ENCODE measurements around the gene PUSL1. TPM values are rescaled to one million over a fixed set of nuclear protein-coding genes. Genes with fewer than 3 reads are reported as not detected.

Gene PUSL1
- total RNA-seq, 1 donor from 2014 or later, result 23.1 TPM

Other genes with a start within 250 kb of the PUSL1 start
- gene RNF223, start 234.3 kb upstream of the PUSL1 start, total RNA-seq, result not detected in 2 replicates
- gene C1orf159, start 192.5 kb upstream of the PUSL1 start, total RNA-seq, result 16.3 and 16.8 TPM in 2 replicates
- 0.30 and 0.89 TPM in 2 replicates for gene TTLL10, start 134.7 kb upstream of the PUSL1 start, total RNA-seq
- 26.8 and 29.8 TPM in 2 replicates for gene TNFRSF18, start 102.0 kb upstream of the PUSL1 start, total RNA-seq
- 46.0 and 47.8 TPM in 2 replicates for gene TNFRSF4, start 94.4 kb upstream of the PUSL1 start, total RNA-seq
- gene SDF4, start 76.6 kb upstream of the PUSL1 start, total RNA-seq, result 111 and 112 TPM in 2 replicates
- 27.1 and 27.5 TPM in 2 replicates for gene B3GALT6, start 76.4 kb upstream of the PUSL1 start, total RNA-seq
- 2.9 and 3.2 TPM in 2 replicates for gene C1QTNF12, start 61.9 kb upstream of the PUSL1 start, total RNA-seq
- 76.0 and 80.4 TPM in 2 replicates for gene UBE2J2, start 34.7 kb upstream of the PUSL1 start, total RNA-seq
- 3.6 and 4.6 TPM in 2 replicates for gene SCNN1D, start 28.2 kb upstream of the PUSL1 start, total RNA-seq
- 66.6 and 67.7 TPM in 2 replicates for gene ACAP3, start 667 bp upstream of the PUSL1 start, total RNA-seq
- 115 and 116 TPM in 2 replicates for gene INTS11, start 16.1 kb downstream of the PUSL1 start, total RNA-seq
- 20.0 and 20.7 TPM in 2 replicates for gene CPTP, start 16.2 kb downstream of the PUSL1 start, total RNA-seq
- 1.0 and 1.2 TPM in 2 replicates for gene TAS1R3, start 22.7 kb downstream of the PUSL1 start, total RNA-seq
- gene DVL1, start 40.8 kb downstream of the PUSL1 start, total RNA-seq, result 31.5 and 35.4 TPM in 2 replicates
- gene MXRA8, start 50.0 kb downstream of the PUSL1 start, total RNA-seq, result 0.11 TPM in 2 replicates
- 110 and 112 TPM in 2 replicates for gene AURKAIP1, start 66.6 kb downstream of the PUSL1 start, total RNA-seq
- gene CCNL2, start 90.7 kb downstream of the PUSL1 start, total RNA-seq, result 111 TPM in 2 replicates
- 123 and 133 TPM in 2 replicates for gene MRPL20, start 98.7 kb downstream of the PUSL1 start, total RNA-seq
- not detected in 2 replicates for gene ANKRD65, start 112.7 kb downstream of the PUSL1 start, total RNA-seq
- gene VWA1, start 127.1 kb downstream of the PUSL1 start, total RNA-seq, result 0.27 and 0.68 TPM in 2 replicates
- 0.16 and 0.93 TPM in 2 replicates for gene ATAD3C, start 141.1 kb downstream of the PUSL1 start, total RNA-seq
- 49.2 and 51.4 TPM in 2 replicates for gene ATAD3B, start 163.2 kb downstream of the PUSL1 start, total RNA-seq
- gene ATAD3A, start 203.6 kb downstream of the PUSL1 start, total RNA-seq, result 51.9 and 52.4 TPM in 2 replicates
- 1.0 and 1.1 TPM in 2 replicates for gene TMEM240, start 232.0 kb downstream of the PUSL1 start, total RNA-seq

Measured in T-helper 2 cell treated with Interferon-gamma antibody and Interleukin-4, amounts not matched to agents 100 ng/mL and 5 ng/mL, for 36 hours (primary cell).